ENCODE results near the gene ARID5B. TPM values are rescaled to one million over a fixed set of nuclear protein-coding genes. Genes with fewer than 3 reads are reported as not detected.

ARID5B gene
- total RNA-seq, 1 donor from 2014 or later: 36.9 TPM

DNA sequence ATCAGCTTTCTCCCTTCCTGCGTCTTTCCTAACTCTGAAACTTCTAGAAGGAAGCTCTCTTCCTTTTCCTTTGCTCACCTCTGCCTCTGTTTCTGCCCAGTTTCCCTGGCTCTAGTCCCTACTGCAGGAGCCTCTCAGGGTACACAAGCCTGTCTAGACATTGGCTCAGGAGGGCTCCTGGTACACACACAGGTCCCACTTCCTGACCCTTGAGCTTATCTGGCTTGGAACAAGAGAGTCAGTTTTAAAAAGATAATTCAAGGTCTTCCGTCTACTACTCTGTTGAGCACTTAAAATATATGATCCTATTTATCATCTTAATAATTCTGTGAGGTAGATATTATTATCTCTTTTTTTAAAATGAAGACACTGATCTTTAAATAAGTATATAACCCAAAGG, 226.5 kb downstream of the ARID5B start:
- TF ChIP-seq, protein P1, sequence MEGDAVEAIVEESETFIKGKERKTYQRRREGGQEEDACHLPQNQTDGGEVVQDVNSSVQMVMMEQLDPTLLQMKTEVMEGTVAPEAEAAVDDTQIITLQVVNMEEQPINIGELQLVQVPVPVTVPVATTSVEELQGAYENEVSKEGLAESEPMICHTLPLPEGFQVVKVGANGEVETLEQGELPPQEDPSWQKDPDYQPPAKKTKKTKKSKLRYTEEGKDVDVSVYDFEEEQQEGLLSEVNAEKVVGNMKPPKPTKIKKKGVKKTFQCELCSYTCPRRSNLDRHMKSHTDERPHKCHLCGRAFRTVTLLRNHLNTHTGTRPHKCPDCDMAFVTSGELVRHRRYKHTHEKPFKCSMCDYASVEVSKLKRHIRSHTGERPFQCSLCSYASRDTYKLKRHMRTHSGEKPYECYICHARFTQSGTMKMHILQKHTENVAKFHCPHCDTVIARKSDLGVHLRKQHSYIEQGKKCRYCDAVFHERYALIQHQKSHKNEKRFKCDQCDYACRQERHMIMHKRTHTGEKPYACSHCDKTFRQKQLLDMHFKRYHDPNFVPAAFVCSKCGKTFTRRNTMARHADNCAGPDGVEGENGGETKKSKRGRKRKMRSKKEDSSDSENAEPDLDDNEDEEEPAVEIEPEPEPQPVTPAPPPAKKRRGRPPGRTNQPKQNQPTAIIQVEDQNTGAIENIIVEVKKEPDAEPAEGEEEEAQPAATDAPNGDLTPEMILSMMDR (conservative IDR thresholded peaks at IDR 0.05): no peak
- Mint-ChIP-seq H3K27ac (no peak overlapping the region), H3K4me1 (ENCODE audit: unreplicated experiment) (no peaks in the 10 kb centered on the region), H3K9me3 (peaks cover 9% of the 10 kb centered on the region), H3K36me3 (no peaks in the 10 kb centered on the region), H3K27me3 (no peaks in the 10 kb centered on the region), H3K4me3 (no peak overlapping the region)
- DNase-seq (ENCODE audit: extremely low spot score, unreplicated experiment): no peak

- peaks cover 5% of the 10 kb centered on the region for H3K9me3 Mint-ChIP-seq
- TF ChIP-seq, protein P1 (conservative IDR thresholded peaks at IDR 0.05): no peak
- DNase-seq (ENCODE audit: extremely low spot score, unreplicated experiment): no peak
- no peaks in the 10 kb centered on the region for H3K4me1 Mint-ChIP-seq (ENCODE audit: unreplicated experiment)
- no peaks in the 10 kb centered on the region for H3K27me3 Mint-ChIP-seq
- no peak overlapping the region for H3K27ac Mint-ChIP-seq
- no peaks in the 10 kb centered on the region for H3K36me3 Mint-ChIP-seq
- H3K4me3 Mint-ChIP-seq: no peak overlapping the region
Observed at GRCh38 chr10:62130948-62131347, 229.4 kb downstream of the ARID5B start.

DNA sequence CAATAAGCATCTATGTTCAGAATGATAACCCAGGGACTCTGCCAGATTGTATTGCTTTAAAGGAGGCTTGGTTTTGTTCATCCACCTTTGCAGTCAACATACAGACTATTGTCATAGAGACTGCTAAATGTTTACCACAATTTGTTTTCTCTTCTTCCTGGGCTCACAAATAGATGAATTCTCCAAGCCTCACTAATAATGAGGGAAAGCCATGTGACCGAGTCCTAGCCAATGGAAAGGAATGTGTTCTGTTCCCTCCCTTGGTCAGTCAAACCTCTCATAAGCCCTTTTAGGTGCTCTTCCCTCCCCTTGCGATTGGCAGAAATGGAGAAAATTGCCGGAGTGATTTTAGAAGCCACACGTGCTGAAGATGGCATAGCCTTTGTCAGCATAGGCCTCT, 230.2 kb downstream of the ARID5B start:
- Mint-ChIP-seq H3K4me1 (ENCODE audit: unreplicated experiment) (no peaks in the 10 kb centered on the region), H3K36me3 (no peaks in the 10 kb centered on the region), H3K4me3 (no peak overlapping the region), H3K9me3 (peaks cover 5% of the 10 kb centered on the region), H3K27me3 (no peaks in the 10 kb centered on the region), H3K27ac (no peak overlapping the region)
- TF ChIP-seq, protein P1 (conservative IDR thresholded peaks at IDR 0.05): no peak
- no peak for DNase-seq (ENCODE audit: extremely low spot score, unreplicated experiment)

- no peak for DNase-seq (ENCODE audit: extremely low spot score, unreplicated experiment)
- TF ChIP-seq, protein P1 (conservative IDR thresholded peaks at IDR 0.05): no peak
- Mint-ChIP-seq H3K9me3 (peaks cover 9% of the 10 kb centered on the region), H3K36me3 (no peaks in the 10 kb centered on the region), H3K4me3 (no peak overlapping the region), H3K27ac (no peak overlapping the region), H3K4me1 (ENCODE audit: unreplicated experiment) (no peaks in the 10 kb centered on the region), H3K27me3 (no peaks in the 10 kb centered on the region)
Observed at GRCh38 chr10:62133618-62134017, 232.1 kb downstream of the ARID5B start.

DNA sequence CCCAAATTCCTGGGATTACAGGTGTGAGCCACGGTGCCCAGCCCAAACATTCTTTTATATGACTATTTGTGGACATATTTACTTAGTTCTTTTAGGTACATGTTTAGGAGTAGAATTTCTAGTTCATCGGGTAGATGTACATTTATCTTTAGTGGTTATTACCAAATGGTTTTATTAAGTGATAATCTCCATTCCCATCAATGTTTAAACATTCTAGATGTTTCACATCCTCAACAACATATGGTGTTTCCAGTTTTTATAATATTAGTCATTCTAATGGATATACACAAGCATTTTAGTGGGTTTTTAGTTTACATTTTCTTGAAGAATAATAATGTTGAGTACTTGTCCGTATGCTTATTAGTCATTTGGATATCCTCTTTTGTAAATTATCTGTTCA, 235.4 kb downstream of the ARID5B start:
- no peak overlapping the region for H3K4me3 Mint-ChIP-seq

More for the DNA sequence above, 235.4 kb downstream of the ARID5B start:
- no peaks in the 10 kb centered on the region for H3K36me3 Mint-ChIP-seq
- H3K4me1 Mint-ChIP-seq (ENCODE audit: unreplicated experiment): no peaks in the 10 kb centered on the region
- TF ChIP-seq, protein P1 (conservative IDR thresholded peaks at IDR 0.05): no peak
- DNase-seq (ENCODE audit: extremely low spot score, unreplicated experiment): no peak
- no peaks in the 10 kb centered on the region for H3K27me3 Mint-ChIP-seq
- H3K9me3 Mint-ChIP-seq: peaks cover 5% of the 10 kb centered on the region
- H3K27ac Mint-ChIP-seq: no peak overlapping the region

Other genes with a start within 250 kb of the ARID5B start
- not detected in 2 replicates for gene CABCOCO1, start 238.8 kb upstream of the ARID5B start, total RNA-seq (ENCODE audit: low replicate concordance)